Measurements from ENCODE around the gene ARID1B. TPM values are rescaled to one million over a fixed set of nuclear protein-coding genes. Genes with fewer than 3 reads are reported as not detected.

Gene ARID1B
- total and polyA plus RNA-seq, 9 of the 15 experiments (the other 6 are each of a cell fraction or from before 2014, with no cell fraction given) = 12.5 to 50.5 (median 25.8) TPM

GRCh38 chr6:157020881-157021343 is 243.7 kb downstream of the ARID1B start (continued):
- no peak for TF ChIP-seq TRIM25 (IDR thresholded peaks at IDR 0.05; ENCODE audit: borderline replicate concordance)
- TF ChIP-seq STAT6 (CRISPR knock-in tag; IDR thresholded peaks at IDR 0.05) = no peak
- TF ChIP-seq ZNF134 (CRISPR knock-in tag; conservative IDR thresholded peaks at IDR 0.05) = no peak
- 0 out of 2 replicates have a peak, but pooled peaks have one; percentile 60 for TF ChIP-seq SMARCA5 (IDR thresholded peaks at IDR 0.05)
- no peak for TF ChIP-seq ZNF232 (CRISPR knock-in tag; IDR thresholded peaks at IDR 0.05)
- no peak for TF ChIP-seq TOE1 (IDR thresholded peaks at IDR 0.05; ENCODE audit: borderline replicate concordance)
- TF ChIP-seq TOE1 (CRISPR knock-in tag; IDR thresholded peaks at IDR 0.05; ENCODE audit: borderline replicate concordance, low read depth) = no peak
- TF ChIP-seq FOXA1 (IDR thresholded peaks at IDR 0.05; ENCODE audit: borderline replicate concordance) = no peak
- peak in 1 of 3 experiments; percentile 47 for TF ChIP-seq YY1 (IDR thresholded peaks at IDR 0.05; ENCODE audit: borderline replicate concordance in 1 of 3, control insufficient read depth in 1 of 3, extremely low read depth in 1 of 3, insufficient read depth in 3 of 3, insufficient read length in 1 of 3, insufficient replicate concordance in 2 of 3, low read depth in 1 of 3, low read length in 2 of 3)
- TF ChIP-seq SIX5 (IDR thresholded peaks at IDR 0.05; ENCODE audit: borderline replicate concordance in 1 of 2, insufficient read depth in 1 of 2, low read depth in 1 of 2, low read length in 2 of 2) = no peak
- TF ChIP-seq NFE2 (IDR thresholded peaks at IDR 0.05; ENCODE audit: low read depth) = no peak
- TF ChIP-seq RAD51 (IDR thresholded peaks at IDR 0.05; ENCODE audit: borderline replicate concordance, low read depth) = peak; percentile 10; the same call in 1 of the 2 replicates
- TF ChIP-seq TBL1XR1 (IDR thresholded peaks at IDR 0.05; ENCODE audit: low read length in 2 of 2) = no peak
- TF ChIP-seq KLF1 (tag; IDR thresholded peaks at IDR 0.05) = no peak
- TF ChIP-seq FOXJ2 (tag; IDR thresholded peaks at IDR 0.05) = no peak
- no peak for TF ChIP-seq PURB (CRISPR knock-in tag; IDR thresholded peaks at IDR 0.05; ENCODE audit: low read depth)
- TF ChIP-seq GMEB1 (CRISPR knock-in tag; IDR thresholded peaks at IDR 0.05) = no peak
- no peak for TF ChIP-seq DLX4 (CRISPR knock-in tag; IDR thresholded peaks at IDR 0.05)
- no peak for TF ChIP-seq SP1 (CRISPR knock-in tag; IDR thresholded peaks at IDR 0.05)
- TF ChIP-seq HDAC3 (IDR thresholded peaks at IDR 0.05; ENCODE audit: borderline replicate concordance, partially characterized antibody) = no peak
